AG09309 (cell line): ENCODE results near the gene PDLIM7.

Experiments used
- DNase-seq: peaks from one replicate; pipeline ENCODE4 v3.0.0-alpha.2; 2010; ENCODE audit warnings: low read depth
- H3K4me3 ChIP-seq: 2 replicates; pipeline ENCODE4 v1.5.1; 2011; ENCODE audit warnings: mild to moderate bottlenecking, low read depth, low read length, moderate library complexity; ENCODE audit not compliant: control insufficient read depth
- CTCF ChIP-seq: IDR thresholded peaks from 2 replicates; pipeline ENCODE4 v1.5.1; 2011; ENCODE audit warnings: mild to moderate bottlenecking, low read depth, low read length, inconsistent platforms; ENCODE audit not compliant: insufficient read depth, control insufficient read depth; ENCODE audit errors: missing control alignments

The PDLIM7 gene

GRCh38 chr5:177495243-177496060, 2.0 kb downstream of the PDLIM7 start:
- DNase-seq, result peak; percentile 46
- peak overlapping the region; percentile 67 for H3K4me3 ChIP-seq
- no peak for TF ChIP-seq CTCF

- DNase-seq, result no peak
- TF ChIP-seq CTCF, result peak; percentile 56
- peak overlapping the region; percentile 67 for H3K4me3 ChIP-seq
These were observed 2.8 kb downstream of the PDLIM7 start for GRCh38 chr5:177494346-177495195.

- DNase-seq, result no peak
- TF ChIP-seq CTCF, result no peak
- H3K4me3 ChIP-seq, result peak overlapping the region; percentile 13; the same call in 1 of the 2 replicates
These were observed 3.5 kb downstream of the PDLIM7 start for GRCh38 chr5:177493795-177494345.

GRCh38 chr5:177492841-177493240, 4.6 kb downstream of the PDLIM7 start:
- no peak overlapping the region for H3K4me3 ChIP-seq
- no peak for DNase-seq
- TF ChIP-seq CTCF, result no peak

- H3K4me3 ChIP-seq, result no peak overlapping the region
- no peak for TF ChIP-seq CTCF
- DNase-seq, result no peak
These were observed 5.2 kb downstream of the PDLIM7 start for GRCh38 chr5:177491983-177492746.

- no peak for DNase-seq
- no peak overlapping the region for H3K4me3 ChIP-seq
- peak; percentile 46 for TF ChIP-seq CTCF
These were observed 5.9 kb downstream of the PDLIM7 start for GRCh38 chr5:177491429-177491945.
